WTC11 (cell line): ENCODE results near the gene WLS. TPM values are rescaled to one million over a fixed set of nuclear protein-coding genes. Genes with fewer than 3 reads are reported as not detected.

Source experiments
- ATAC-seq: fragments of 200-7000 bp; cut with Tn5 transposase; 2 replicates; pipeline ENCODE4 v1.10.0; 2021; ENCODE audit warnings: mild to moderate bottlenecking, moderate library complexity
- CTCF ChIA-PET: fragments of 300-600 bp; sonication (Branson Sonifier 250); formaldehyde crosslinking; loops from one replicate; lab custom pipeline; 2021; ENCODE audit warnings: antibody characterized with exemption; lab: Charles Lee
- POLR2A ChIA-PET: fragments of 350-600 bp; sonication (Branson Sonifier 250); formaldehyde crosslinking; loops from one replicate; lab custom pipeline; 2021; ENCODE audit warnings: antibody characterized with exemption; lab: Charles Lee
- DNase-seq: peaks from one replicate; pipeline ENCODE4 v3.0.0; 2021; ENCODE audit warnings: low spot score
- H3K27ac Mint-ChIP-seq: 2 replicates; pipeline ENCODE4 v1.8.0; 2021; ENCODE audit warnings: mixed read lengths
- H3K27me3 Mint-ChIP-seq: 2 replicates; pipeline ENCODE4 v1.8.0; 2021; ENCODE audit warnings: low read depth, mild to moderate bottlenecking, moderate library complexity, mixed read lengths
- H3K36me3 Mint-ChIP-seq: 2 replicates; pipeline ENCODE4 v1.8.0; 2021; ENCODE audit warnings: mixed read lengths
- H3K4me1 Mint-ChIP-seq: 2 replicates; pipeline ENCODE4 v1.8.0; 2022; ENCODE audit warnings: mixed read lengths
- H3K4me3 Mint-ChIP-seq: 2 replicates; pipeline ENCODE4 v1.8.0; 2021; ENCODE audit warnings: mild to moderate bottlenecking, moderate library complexity, mixed read lengths
- H3K9me3 Mint-ChIP-seq: 2 replicates; pipeline ENCODE4 v1.8.0; 2021; ENCODE audit warnings: mixed read lengths
- ATF1 ChIP-seq: sonication (generic); formaldehyde crosslinking; IDR thresholded peaks from 2 replicates; pipeline ENCODE4 v1.8.1; 2023; ENCODE audit warnings: mild to moderate bottlenecking, moderate library complexity, missing genetic modification reagents
- ATF6 ChIP-seq: sonication (generic); formaldehyde crosslinking; IDR thresholded peaks from 2 replicates; pipeline ENCODE4 v1.8.1; 2023; ENCODE audit warnings: mild to moderate bottlenecking, missing genetic modification reagents
- CREM ChIP-seq: sonication (generic); formaldehyde crosslinking; IDR thresholded peaks from 2 replicates; pipeline ENCODE4 v1.8.1; 2022; ENCODE audit warnings: mild to moderate bottlenecking, missing genetic modification reagents, moderate library complexity
- FOXK1 ChIP-seq: sonication (generic); formaldehyde crosslinking; IDR thresholded peaks from 2 replicates; pipeline ENCODE4 v1.8.0; 2022; ENCODE audit warnings: mild to moderate bottlenecking, moderate library complexity, missing genetic modification reagents
- IRF2 ChIP-seq: sonication (generic); formaldehyde crosslinking; IDR thresholded peaks from 2 replicates; pipeline ENCODE4 v1.8.0; 2022; ENCODE audit warnings: low read depth, missing genetic modification reagents, borderline replicate concordance
- MLX ChIP-seq: sonication (generic); formaldehyde crosslinking; IDR thresholded peaks from 2 replicates; pipeline ENCODE4 v1.8.1; 2023; ENCODE audit warnings: mild to moderate bottlenecking, missing genetic modification reagents, moderate library complexity
- MXD4 ChIP-seq: fragments of 250-450 bp; sonication (Bioruptor Pico); IDR thresholded peaks from 2 replicates; pipeline ENCODE4 v1.8.0; 2021; ENCODE audit warnings: mild to moderate bottlenecking, moderate library complexity, borderline replicate concordance
- MYBL2 ChIP-seq: sonication (generic); formaldehyde crosslinking; IDR thresholded peaks from 2 replicates; pipeline ENCODE4 v1.8.1; 2023; ENCODE audit warnings: mild to moderate bottlenecking, moderate library complexity, missing genetic modification reagents
- NR1H2 ChIP-seq: sonication (generic); formaldehyde crosslinking; IDR thresholded peaks from 2 replicates; pipeline ENCODE4 v1.9.0; 2021; ENCODE audit warnings: mild to moderate bottlenecking, moderate library complexity, missing genetic modification reagents
- NR2C2 ChIP-seq: sonication (generic); formaldehyde crosslinking; IDR thresholded peaks from 2 replicates; pipeline ENCODE4 v1.8.0; 2022; ENCODE audit warnings: mild to moderate bottlenecking, missing genetic modification reagents
- PRRX2 ChIP-seq: fragments of 250-450 bp; sonication (Bioruptor Pico); IDR thresholded peaks from 2 replicates; pipeline ENCODE4 v1.8.0; 2021; ENCODE audit warnings: mild to moderate bottlenecking
- TP53 ChIP-seq: sonication (generic); formaldehyde crosslinking; IDR thresholded peaks from 2 replicates; pipeline ENCODE4 v1.8.1; 2023; ENCODE audit warnings: mild to moderate bottlenecking, missing genetic modification reagents
- ZNF512 ChIP-seq: sonication (generic); formaldehyde crosslinking; IDR thresholded peaks from 2 replicates; pipeline ENCODE4 v1.8.1; 2022; ENCODE audit warnings: missing genetic modification reagents, borderline replicate concordance
- total RNA-seq: library from RNA; stranded (reverse); gene quantifications from 3 replicates; pipeline ENCODE4 v1.2.3, GENCODE V29; 2021
- TF ChIP-seq, protein P1 (sequence below): sonication (generic); formaldehyde crosslinking; IDR thresholded peaks from 2 replicates; pipeline ENCODE4 v1.8.0; 2022; ENCODE audit warnings: mild to moderate bottlenecking, missing genetic modification reagents
- TF ChIP-seq, protein P2 (sequence below): sonication (generic); formaldehyde crosslinking; IDR thresholded peaks from 2 replicates; pipeline ENCODE4 v1.8.0; 2023; ENCODE audit warnings: mild to moderate bottlenecking, missing genetic modification reagents
- TF ChIP-seq, protein P3 (sequence below): sonication (generic); formaldehyde crosslinking; IDR thresholded peaks from 2 replicates; pipeline ENCODE4 v1.8.0; 2022; ENCODE audit warnings: mild to moderate bottlenecking, missing genetic modification reagents
- TF ChIP-seq, protein P4 (sequence below): sonication (generic); formaldehyde crosslinking; IDR thresholded peaks from 2 replicates; pipeline ENCODE4 v1.8.1; 2022; ENCODE audit warnings: mild to moderate bottlenecking, moderate library complexity, missing genetic modification reagents
- TF ChIP-seq, protein P5 (sequence below): sonication (generic); formaldehyde crosslinking; IDR thresholded peaks from 2 replicates; pipeline ENCODE4 v1.8.1; 2023; ENCODE audit warnings: mild to moderate bottlenecking, missing genetic modification reagents, moderate library complexity

WLS gene
- total RNA-seq, 1 experiment from 2014 or later, result 4.5 TPM

GRCh38 chr1:68147534-68148171 is 84.7 kb downstream of the WLS start:
- no peak for DNase-seq
- no peak for TF ChIP-seq NR2C2 (CRISPR knock-in tag)
- TF ChIP-seq CREM (CRISPR knock-in tag), result no peak
- TF ChIP-seq, protein P1, sequence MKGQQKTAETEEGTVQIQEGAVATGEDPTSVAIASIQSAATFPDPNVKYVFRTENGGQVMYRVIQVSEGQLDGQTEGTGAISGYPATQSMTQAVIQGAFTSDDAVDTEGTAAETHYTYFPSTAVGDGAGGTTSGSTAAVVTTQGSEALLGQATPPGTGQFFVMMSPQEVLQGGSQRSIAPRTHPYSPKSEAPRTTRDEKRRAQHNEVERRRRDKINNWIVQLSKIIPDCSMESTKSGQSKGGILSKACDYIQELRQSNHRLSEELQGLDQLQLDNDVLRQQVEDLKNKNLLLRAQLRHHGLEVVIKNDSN (CRISPR knock-in tag), result no peak
- no peak for TF ChIP-seq IRF2 (CRISPR knock-in tag)
- TF ChIP-seq ZNF512 (CRISPR knock-in tag), result no peak
- no peak for TF ChIP-seq MXD4 (CRISPR knock-in tag)
- TF ChIP-seq, protein P2, sequence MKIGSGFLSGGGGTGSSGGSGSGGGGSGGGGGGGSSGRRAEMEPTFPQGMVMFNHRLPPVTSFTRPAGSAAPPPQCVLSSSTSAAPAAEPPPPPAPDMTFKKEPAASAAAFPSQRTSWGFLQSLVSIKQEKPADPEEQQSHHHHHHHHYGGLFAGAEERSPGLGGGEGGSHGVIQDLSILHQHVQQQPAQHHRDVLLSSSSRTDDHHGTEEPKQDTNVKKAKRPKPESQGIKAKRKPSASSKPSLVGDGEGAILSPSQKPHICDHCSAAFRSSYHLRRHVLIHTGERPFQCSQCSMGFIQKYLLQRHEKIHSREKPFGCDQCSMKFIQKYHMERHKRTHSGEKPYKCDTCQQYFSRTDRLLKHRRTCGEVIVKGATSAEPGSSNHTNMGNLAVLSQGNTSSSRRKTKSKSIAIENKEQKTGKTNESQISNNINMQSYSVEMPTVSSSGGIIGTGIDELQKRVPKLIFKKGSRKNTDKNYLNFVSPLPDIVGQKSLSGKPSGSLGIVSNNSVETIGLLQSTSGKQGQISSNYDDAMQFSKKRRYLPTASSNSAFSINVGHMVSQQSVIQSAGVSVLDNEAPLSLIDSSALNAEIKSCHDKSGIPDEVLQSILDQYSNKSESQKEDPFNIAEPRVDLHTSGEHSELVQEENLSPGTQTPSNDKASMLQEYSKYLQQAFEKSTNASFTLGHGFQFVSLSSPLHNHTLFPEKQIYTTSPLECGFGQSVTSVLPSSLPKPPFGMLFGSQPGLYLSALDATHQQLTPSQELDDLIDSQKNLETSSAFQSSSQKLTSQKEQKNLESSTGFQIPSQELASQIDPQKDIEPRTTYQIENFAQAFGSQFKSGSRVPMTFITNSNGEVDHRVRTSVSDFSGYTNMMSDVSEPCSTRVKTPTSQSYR (CRISPR knock-in tag), result no peak
- TF ChIP-seq NR1H2 (CRISPR knock-in tag), result no peak
- TF ChIP-seq ATF1, result no peak
- TF ChIP-seq, protein P3, sequence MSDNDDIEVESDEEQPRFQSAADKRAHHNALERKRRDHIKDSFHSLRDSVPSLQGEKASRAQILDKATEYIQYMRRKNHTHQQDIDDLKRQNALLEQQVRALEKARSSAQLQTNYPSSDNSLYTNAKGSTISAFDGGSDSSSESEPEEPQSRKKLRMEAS, result no peak
- TF ChIP-seq PRRX2 (CRISPR knock-in tag), result no peak
- TF ChIP-seq MYBL2 (CRISPR knock-in tag), result no peak
- TF ChIP-seq, protein P4, sequence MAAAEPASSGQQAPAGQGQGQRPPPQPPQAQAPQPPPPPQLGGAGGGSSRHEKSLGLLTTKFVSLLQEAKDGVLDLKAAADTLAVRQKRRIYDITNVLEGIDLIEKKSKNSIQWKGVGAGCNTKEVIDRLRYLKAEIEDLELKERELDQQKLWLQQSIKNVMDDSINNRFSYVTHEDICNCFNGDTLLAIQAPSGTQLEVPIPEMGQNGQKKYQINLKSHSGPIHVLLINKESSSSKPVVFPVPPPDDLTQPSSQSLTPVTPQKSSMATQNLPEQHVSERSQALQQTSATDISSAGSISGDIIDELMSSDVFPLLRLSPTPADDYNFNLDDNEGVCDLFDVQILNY (CRISPR knock-in tag), result no peak
- TF ChIP-seq TP53 (CRISPR knock-in tag), result no peak
- Mint-ChIP-seq H3K9me3 (no peaks in the 10 kb centered on the region), H3K27me3 (no peaks in the 10 kb centered on the region), H3K4me3 (no peak overlapping the region), H3K36me3 (no peaks in the 10 kb centered on the region), H3K4me1 (peaks cover 22% of the 10 kb centered on the region), H3K27ac (no peak overlapping the region)
- POLR2A ChIA-PET, result no interaction called here
- no peak for ATAC-seq
- CTCF ChIA-PET, result interaction anchor here (1.5 kb wide), 1 partner anchor 14 kb away, joined by 4 read pairs; no protein-coding TSS in a partner anchor

DNA sequence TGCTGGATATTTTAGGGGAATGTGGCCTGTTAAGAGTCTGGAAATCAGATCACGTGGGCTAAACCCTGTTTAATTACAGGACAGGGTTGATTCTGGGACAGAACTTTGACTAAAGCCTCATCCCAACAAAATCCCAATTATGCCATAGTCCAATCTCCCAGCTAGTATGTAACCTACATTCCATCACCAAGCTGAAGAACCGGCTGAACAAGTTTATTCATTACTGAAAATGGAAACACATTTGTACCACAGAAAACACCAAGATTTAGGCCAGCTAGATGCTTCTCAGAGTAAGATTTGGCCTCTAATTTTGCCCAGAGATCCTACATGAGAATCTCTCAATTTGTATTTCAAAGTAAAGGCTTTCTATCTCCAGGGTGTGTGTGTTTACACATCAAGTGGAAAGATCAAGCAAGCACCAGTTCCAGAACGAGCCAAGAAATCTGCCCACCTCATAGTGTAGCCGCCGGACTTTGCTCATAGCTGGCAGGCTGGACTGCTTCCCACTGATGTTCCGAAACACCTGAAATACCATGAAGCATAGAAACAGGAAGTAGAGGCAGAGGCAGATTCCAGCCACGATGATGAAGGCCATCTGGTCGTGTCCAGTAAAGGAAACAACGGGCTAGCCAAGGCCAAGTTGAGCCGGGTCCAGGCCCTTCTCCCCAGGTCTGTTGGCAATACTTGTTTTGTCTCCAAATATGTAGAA is 86.8 kb downstream of the WLS start:
- H3K27ac Mint-ChIP-seq, result no peak overlapping the region
- POLR2A ChIA-PET, result no interaction called here

More for the DNA sequence above, 86.8 kb downstream of the WLS start:
- CTCF ChIA-PET, result interaction anchor here (0.9 kb wide), 1 partner anchor 25 kb away, joined by 3 read pairs; no protein-coding TSS in a partner anchor
- Mint-ChIP-seq H3K27me3 (no peaks in the 10 kb centered on the region; the same call in 1 of the 2 replicates), H3K4me3 (no peak overlapping the region), H3K9me3 (no peaks in the 10 kb centered on the region), H3K4me1 (peaks cover 41% of the 10 kb centered on the region), H3K36me3 (no peaks in the 10 kb centered on the region)
- DNase-seq, result no peak
- ATAC-seq, result no peak
- TF ChIP-seq, protein P2 (CRISPR knock-in tag), result no peak
- no peak for TF ChIP-seq FOXK1 (CRISPR knock-in tag)
- TF ChIP-seq ATF6 (CRISPR knock-in tag), result no peak
- TF ChIP-seq, protein P5, sequence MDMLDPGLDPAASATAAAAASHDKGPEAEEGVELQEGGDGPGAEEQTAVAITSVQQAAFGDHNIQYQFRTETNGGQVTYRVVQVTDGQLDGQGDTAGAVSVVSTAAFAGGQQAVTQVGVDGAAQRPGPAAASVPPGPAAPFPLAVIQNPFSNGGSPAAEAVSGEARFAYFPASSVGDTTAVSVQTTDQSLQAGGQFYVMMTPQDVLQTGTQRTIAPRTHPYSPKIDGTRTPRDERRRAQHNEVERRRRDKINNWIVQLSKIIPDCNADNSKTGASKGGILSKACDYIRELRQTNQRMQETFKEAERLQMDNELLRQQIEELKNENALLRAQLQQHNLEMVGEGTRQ (CRISPR knock-in tag), result no peak
- no peak for TF ChIP-seq PRRX2 (CRISPR knock-in tag)
- no peak for TF ChIP-seq MLX (CRISPR knock-in tag)
